Measurements from ENCODE around the gene CCDC47. TPM values are rescaled to one million over a fixed set of nuclear protein-coding genes. Genes with fewer than 3 reads are reported as not detected.

The CCDC47 gene
- total and polyA plus RNA-seq, 2 of the 13 experiments (the other 11 are each of a cell fraction or from before 2014, with no cell fraction given), result 59.3 to 99.5 TPM

DNA sequence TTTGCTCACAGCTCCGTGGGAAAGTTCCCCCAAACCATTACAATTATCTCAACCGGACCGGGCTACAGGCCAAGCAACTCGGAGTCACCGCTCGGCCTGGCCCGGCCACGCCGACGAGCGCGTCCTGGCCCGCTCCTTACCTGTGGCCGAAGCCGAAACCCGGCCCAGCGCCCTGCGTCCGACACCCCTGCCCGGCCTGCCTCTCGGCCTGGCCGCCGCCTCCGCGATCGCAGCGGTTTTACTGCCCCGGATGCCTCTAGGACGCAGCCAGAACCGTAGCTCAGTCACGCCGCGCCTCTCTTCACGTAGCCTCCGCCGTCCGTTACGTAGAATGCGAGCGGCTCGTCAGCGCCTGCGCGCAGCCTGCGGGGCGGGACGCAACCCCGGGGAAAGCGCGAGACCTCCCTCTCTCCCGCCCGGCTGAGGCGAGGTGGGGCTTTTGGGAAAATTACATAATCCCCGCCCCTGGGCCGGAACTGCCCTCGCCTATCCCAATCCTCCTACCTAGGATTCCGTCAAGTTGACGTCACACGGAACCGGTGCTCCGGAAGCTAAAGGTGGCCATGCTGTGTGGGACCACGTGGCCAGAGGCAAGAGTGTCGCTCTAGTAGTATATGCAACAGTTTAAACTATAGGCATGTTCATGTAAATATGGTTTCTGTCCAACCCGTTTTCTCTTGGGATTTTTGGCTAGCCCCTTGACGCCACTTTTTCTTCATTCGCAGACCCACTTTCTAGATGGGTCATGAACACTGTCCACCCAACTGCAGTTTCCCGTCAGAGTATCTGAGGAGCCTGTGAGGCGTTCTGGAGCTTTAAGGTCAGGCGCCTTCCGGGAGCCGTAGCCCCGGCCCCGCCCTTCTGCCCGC lies at the start of gene CCDC47 (continued):
- TF ChIP-seq, protein P1, sequence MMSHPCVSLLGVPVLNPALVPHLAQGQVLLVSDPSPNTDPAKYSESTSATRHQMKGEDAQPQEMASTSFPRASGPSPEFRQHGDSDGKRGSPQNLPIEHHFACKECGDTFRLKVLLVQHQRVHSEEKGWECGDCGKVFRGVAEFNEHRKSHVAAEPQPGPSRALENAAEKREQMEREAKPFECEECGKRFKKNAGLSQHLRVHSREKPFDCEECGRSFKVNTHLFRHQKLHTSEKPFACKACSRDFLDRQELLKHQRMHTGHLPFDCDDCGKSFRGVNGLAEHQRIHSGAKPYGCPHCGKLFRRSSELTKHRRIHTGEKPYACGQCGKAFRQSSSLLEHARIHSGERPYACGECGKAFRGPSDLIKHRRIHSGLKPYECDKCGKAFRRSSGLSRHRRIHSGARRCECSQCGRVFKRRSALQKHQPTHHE (CRISPR knock-in tag; IDR thresholded peaks at IDR 0.05; ENCODE audit: borderline replicate concordance), result no peak; the same call in 1 of the 2 replicates
- TF ChIP-seq, protein P2, sequence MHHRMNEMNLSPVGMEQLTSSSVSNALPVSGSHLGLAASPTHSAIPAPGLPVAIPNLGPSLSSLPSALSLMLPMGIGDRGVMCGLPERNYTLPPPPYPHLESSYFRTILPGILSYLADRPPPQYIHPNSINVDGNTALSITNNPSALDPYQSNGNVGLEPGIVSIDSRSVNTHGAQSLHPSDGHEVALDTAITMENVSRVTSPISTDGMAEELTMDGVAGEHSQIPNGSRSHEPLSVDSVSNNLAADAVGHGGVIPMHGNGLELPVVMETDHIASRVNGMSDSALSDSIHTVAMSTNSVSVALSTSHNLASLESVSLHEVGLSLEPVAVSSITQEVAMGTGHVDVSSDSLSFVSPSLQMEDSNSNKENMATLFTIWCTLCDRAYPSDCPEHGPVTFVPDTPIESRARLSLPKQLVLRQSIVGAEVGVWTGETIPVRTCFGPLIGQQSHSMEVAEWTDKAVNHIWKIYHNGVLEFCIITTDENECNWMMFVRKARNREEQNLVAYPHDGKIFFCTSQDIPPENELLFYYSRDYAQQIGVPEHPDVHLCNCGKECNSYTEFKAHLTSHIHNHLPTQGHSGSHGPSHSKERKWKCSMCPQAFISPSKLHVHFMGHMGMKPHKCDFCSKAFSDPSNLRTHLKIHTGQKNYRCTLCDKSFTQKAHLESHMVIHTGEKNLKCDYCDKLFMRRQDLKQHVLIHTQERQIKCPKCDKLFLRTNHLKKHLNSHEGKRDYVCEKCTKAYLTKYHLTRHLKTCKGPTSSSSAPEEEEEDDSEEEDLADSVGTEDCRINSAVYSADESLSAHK (CRISPR knock-in tag; IDR thresholded peaks at IDR 0.05; ENCODE audit: borderline replicate concordance), result 0 out of 2 replicates have a peak, but pooled peaks have one; percentile 17
- TF ChIP-seq RCOR2 (CRISPR knock-in tag; IDR thresholded peaks at IDR 0.05) (no peak; the same call in 1 of the 2 replicates), ELF1 (CRISPR knock-in tag; IDR thresholded peaks at IDR 0.05) (peak; percentile 93), ZSCAN30 (CRISPR knock-in tag; IDR thresholded peaks at IDR 0.05) (peak; percentile 97), RXRA (CRISPR knock-in tag; IDR thresholded peaks at IDR 0.05) (peak; percentile 82), MATR3 (CRISPR knock-in tag; IDR thresholded peaks at IDR 0.05) (0 out of 2 replicates have a peak, but pooled peaks have one; percentile 68), CHD2 (IDR thresholded peaks at IDR 0.05; ENCODE audit: low read depth, low read length) (peak; percentile 94), ZNF232 (CRISPR knock-in tag; IDR thresholded peaks at IDR 0.05; ENCODE audit: borderline replicate concordance) (peak; percentile 52), TOE1 (CRISPR knock-in tag; IDR thresholded peaks at IDR 0.05) (no peak), IRX3 (CRISPR knock-in tag; IDR thresholded peaks at IDR 0.05; ENCODE audit: borderline replicate concordance, low read depth) (peak; percentile 57; the same call in 1 of the 2 replicates)
- TF ChIP-seq, protein P3, sequence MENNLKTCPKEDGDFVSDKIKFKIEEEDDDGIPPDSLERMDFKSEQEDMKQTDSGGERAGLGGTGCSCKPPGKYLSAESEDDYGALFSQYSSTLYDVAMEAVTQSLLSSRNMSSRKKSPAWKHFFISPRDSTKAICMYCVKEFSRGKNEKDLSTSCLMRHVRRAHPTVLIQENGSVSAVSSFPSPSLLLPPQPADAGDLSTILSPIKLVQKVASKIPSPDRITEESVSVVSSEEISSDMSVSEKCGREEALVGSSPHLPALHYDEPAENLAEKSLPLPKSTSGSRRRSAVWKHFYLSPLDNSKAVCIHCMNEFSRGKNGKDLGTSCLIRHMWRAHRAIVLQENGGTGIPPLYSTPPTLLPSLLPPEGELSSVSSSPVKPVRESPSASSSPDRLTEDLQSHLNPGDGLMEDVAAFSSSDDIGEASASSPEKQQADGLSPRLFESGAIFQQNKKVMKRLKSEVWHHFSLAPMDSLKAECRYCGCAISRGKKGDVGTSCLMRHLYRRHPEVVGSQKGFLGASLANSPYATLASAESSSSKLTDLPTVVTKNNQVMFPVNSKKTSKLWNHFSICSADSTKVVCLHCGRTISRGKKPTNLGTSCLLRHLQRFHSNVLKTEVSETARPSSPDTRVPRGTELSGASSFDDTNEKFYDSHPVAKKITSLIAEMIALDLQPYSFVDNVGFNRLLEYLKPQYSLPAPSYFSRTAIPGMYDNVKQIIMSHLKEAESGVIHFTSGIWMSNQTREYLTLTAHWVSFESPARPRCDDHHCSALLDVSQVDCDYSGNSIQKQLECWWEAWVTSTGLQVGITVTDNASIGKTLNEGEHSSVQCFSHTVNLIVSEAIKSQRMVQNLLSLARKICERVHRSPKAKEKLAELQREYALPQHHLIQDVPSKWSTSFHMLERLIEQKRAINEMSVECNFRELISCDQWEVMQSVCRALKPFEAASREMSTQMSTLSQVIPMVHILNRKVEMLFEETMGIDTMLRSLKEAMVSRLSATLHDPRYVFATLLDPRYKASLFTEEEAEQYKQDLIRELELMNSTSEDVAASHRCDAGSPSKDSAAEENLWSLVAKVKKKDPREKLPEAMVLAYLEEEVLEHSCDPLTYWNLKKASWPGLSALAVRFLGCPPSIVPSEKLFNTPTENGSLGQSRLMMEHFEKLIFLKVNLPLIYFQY (CRISPR knock-in tag; IDR thresholded peaks at IDR 0.05; ENCODE audit: borderline replicate concordance), result peak; percentile 99
- TF ChIP-seq, protein P4, sequence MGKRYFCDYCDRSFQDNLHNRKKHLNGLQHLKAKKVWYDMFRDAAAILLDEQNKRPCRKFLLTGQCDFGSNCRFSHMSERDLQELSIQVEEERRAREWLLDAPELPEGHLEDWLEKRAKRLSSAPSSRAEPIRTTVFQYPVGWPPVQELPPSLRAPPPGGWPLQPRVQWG (CRISPR knock-in tag; IDR thresholded peaks at IDR 0.05; ENCODE audit: borderline replicate concordance, low read depth), result no peak
- TF ChIP-seq, protein P5, sequence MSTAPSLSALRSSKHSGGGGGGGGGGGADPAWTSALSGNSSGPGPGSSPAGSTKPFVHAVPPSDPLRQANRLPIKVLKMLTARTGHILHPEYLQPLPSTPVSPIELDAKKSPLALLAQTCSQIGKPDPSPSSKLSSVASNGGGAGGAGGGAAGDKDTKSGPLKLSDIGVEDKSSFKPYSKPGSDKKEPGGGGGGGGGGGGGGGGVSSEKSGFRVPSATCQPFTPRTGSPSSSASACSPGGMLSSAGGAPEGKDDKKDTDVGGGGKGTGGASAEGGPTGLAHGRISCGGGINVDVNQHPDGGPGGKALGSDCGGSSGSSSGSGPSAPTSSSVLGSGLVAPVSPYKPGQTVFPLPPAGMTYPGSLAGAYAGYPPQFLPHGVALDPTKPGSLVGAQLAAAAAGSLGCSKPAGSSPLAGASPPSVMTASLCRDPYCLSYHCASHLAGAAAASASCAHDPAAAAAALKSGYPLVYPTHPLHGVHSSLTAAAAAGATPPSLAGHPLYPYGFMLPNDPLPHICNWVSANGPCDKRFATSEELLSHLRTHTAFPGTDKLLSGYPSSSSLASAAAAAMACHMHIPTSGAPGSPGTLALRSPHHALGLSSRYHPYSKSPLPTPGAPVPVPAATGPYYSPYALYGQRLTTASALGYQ (CRISPR knock-in tag; IDR thresholded peaks at IDR 0.05), result peak; percentile 81; the same call in 1 of the 2 replicates
- TF ChIP-seq, protein P6, sequence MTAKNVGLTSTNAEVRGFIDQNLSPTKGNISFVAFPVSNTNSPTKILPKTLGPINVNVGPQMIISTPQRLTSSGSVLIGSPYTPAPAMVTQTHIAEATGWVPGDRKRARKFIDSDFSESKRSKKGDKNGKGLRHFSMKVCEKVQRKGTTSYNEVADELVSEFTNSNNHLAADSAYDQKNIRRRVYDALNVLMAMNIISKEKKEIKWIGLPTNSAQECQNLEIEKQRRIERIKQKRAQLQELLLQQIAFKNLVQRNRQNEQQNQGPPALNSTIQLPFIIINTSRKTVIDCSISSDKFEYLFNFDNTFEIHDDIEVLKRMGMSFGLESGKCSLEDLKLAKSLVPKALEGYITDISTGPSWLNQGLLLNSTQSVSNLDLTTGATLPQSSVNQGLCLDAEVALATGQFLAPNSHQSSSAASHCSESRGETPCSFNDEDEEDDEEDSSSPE (CRISPR knock-in tag; IDR thresholded peaks at IDR 0.05), result peak; percentile 88; the same call in 1 of the 2 replicates
